Measurements from ENCODE around the gene CCDC196. TPM values are rescaled to one million over a fixed set of nuclear protein-coding genes. Genes with fewer than 3 reads are reported as not detected.
"Not testable (repeated sequence)": the region's sequence is repeated elsewhere in the genome, so short reads cannot be mapped to it uniquely, and the experiment has no call there.

CCDC196 gene
- total RNA-seq, 1 donor from 2014 or later, result not detected

DNA sequence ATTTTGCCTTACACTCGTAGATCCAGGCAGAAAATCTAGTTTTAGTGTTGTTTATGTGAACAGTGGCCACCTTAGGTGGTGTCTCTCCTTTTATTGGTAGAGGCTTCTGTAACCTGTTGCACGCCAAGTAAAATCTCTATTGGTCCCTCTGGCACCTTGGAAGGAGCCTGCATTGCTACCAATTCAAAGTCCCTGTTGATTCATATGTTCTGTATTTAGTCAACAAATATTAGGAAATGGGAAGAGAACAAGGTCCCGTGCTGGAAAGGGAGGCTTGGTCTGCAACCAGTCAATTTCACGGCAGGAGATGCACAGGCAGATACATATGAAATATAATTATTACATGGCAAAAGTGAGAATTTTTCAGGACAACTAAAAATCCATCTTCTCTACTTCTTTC, 15.4 kb downstream of the CCDC196 start:
- Mint-ChIP-seq H3K27ac (no peak overlapping the region), H3K36me3 (ENCODE audit: low read depth) (no peaks in the 10 kb centered on the region), H3K9me3 (no peaks in the 10 kb centered on the region), H3K27me3 (ENCODE audit: insufficient read depth) (peaks cover 10% of the 10 kb centered on the region), H3K4me3 (no peak overlapping the region), H3K4me1 (ENCODE audit: low read depth) (peaks cover 5% of the 10 kb centered on the region)
- DNase-seq (ENCODE audit: low spot score), result no peak
- intact Hi-C loops (cut with micrococcal nuclease), result loop anchor here (10.0 kb wide), 1 partner anchor 493 kb away; no protein-coding TSS in a partner anchor

DNA sequence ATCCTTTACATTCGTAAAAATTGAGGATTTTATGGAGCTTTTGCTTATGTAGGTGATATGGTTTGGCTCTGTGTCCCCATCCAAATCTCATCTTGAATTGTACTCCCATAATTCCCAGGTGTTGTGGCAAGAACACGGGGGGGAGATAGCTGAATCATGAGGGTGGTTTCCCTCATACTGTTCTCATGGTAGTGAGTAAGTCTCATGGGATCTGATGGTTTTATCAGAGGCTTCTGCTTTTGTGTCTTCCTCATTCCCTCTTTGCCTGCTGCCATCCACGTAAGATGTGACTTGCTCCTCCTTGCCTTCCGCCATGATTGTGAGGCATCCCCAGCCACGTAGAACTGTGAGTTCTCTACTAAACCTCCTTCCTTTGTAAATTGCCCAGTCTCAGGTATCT, 16.7 kb downstream of the CCDC196 start:
- intact Hi-C loops (cut with micrococcal nuclease), result loop anchor here (10.0 kb wide), 1 partner anchor 492 kb away; no protein-coding TSS in a partner anchor
- H3K9me3 Mint-ChIP-seq; H3K27ac Mint-ChIP-seq; H3K27me3 Mint-ChIP-seq (ENCODE audit: insufficient read depth); H3K36me3 Mint-ChIP-seq (ENCODE audit: low read depth); H3K4me3 Mint-ChIP-seq; DNase-seq (ENCODE audit: low spot score); H3K4me1 Mint-ChIP-seq (ENCODE audit: low read depth): not testable (repeated sequence)

DNA sequence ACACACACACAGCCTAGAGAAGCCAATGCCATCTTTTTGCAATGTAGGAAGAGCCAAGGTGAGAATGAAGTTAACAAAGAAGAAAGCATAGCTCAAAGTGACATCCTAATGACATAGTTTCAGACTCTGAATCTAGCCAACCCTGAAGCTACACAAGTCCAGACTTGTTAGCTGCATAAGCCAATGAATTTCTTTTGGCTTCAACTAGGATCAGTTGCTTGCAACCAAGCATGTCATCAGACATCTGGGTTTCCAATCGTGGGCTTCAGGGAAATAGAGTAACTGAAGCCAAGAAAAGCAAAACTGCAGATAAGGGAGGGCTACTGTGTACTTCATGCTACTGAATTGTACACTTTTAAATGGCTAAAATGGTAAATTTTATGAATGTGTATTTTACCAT, 17.4 kb downstream of the CCDC196 start:
- Mint-ChIP-seq H3K36me3 (ENCODE audit: low read depth) (no peaks in the 10 kb centered on the region), H3K9me3 (no peaks in the 10 kb centered on the region), H3K27ac (no peak overlapping the region), H3K4me1 (ENCODE audit: low read depth) (peaks cover 8% of the 10 kb centered on the region), H3K4me3 (no peak overlapping the region), H3K27me3 (ENCODE audit: insufficient read depth) (peaks cover 5% of the 10 kb centered on the region)
- no peak for DNase-seq (ENCODE audit: low spot score)
- intact Hi-C loops (cut with micrococcal nuclease), result loop anchor here (10.0 kb wide), 1 partner anchor 491 kb away; no protein-coding TSS in a partner anchor

DNA sequence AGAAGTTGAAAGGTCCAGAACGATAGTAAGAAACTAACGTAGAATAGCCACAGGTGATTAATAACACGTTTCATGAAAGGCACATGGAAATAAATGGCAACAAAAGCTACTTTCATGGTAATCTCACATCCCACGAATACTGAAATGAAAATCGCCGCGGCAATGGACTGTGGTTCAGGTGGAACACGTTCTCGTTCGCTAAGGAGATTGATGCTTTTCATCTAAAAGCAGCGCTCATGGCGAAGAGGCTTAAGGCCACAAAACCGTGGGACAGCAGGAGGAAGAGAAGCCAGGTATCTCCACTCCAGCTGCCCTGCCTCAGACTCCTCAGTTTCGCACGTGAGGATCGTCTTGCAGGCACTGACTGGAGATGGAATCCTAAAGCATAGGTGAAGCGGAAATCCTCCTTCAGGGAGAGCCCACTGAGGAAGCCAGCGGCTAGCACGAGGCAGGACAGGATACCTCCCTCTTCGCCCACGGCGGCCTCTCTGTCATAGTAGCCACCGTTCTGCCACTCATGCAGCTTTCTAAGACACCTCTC, 21.1 kb downstream of the CCDC196 start:
- peak overlapping the region; percentile 96 for H3K27ac Mint-ChIP-seq
- H3K27me3 Mint-ChIP-seq (ENCODE audit: insufficient read depth), result peaks cover 19% of the 10 kb centered on the region
- no peak for DNase-seq (ENCODE audit: low spot score)
- peaks cover 34% of the 10 kb centered on the region for H3K4me1 Mint-ChIP-seq (ENCODE audit: low read depth)
- intact Hi-C loops (cut with micrococcal nuclease), result loop anchor here (5.0 to 10.0 kb wide), 6 partner anchors 100 to 2000 kb away; partner anchors contain the start of genes MAX, RAD51B and ZFYVE26
- H3K4me3 Mint-ChIP-seq, result peak overlapping the region; percentile 93
- H3K36me3 Mint-ChIP-seq (ENCODE audit: low read depth), result peaks cover 5% of the 10 kb centered on the region
- no peaks in the 10 kb centered on the region for H3K9me3 Mint-ChIP-seq

DNA sequence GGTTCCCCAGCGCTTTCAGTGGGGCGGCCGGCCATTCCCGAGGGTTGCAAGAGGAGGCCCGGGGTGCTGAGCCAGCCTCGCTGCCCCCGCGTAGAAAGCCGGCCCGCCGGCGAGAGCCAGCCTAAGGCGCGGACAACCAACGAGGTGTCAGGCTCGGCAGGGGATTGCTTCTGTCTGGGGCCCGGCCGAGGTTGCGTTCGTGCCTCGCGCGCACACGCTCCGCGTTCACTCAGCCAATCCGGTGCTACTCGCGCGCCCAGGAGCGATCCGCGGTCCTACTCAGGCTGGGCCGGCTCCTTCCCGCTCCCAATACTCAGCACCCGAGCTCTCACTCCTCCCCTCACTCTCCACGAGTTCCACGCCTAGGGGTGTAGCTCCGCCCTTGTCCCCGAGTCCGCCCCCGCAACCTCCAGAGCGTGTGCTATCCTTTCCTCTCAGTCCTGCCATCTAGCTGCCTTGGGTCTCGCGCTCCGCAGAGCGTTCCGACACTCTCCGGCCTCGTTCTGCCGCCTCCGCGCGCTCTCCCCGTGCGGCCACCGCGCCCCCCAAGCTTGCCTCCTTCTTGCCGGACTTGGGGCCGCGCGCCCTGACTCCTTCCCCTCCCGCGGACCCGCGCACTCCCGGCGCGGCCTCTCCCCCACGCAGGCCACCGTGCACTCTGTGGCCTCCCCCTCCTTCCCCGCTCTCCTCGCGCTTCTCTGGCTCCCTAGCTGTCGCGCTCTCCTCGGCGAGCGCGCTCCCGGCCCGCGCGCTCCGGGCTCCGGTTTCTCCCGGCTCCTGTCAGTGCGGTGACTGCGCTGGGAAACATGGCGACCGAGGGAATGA, 21.8 kb downstream of the CCDC196 start, which contains the start of gene GPHN:
TSS of gene GPHN (plus strand) at position 426 of the 825 bp plus-strand sequence.
- peaks cover 22% of the 10 kb centered on the region for H3K27me3 Mint-ChIP-seq (ENCODE audit: insufficient read depth)
- peaks cover 36% of the 10 kb centered on the region for H3K4me1 Mint-ChIP-seq (ENCODE audit: low read depth)
- intact Hi-C loops (cut with micrococcal nuclease), result loop anchor here (1.0 to 10.0 kb wide), 11 partner anchors 13 to 2001 kb away; partner anchors contain the start of genes EIF2S1, MAX, PALS1 and RAD51B
- DNase-seq (ENCODE audit: low spot score), result peak; percentile 90
- no peaks in the 10 kb centered on the region for H3K9me3 Mint-ChIP-seq
- peak within 1 kb of the TSS; percentile 93 for H3K4me3 Mint-ChIP-seq
- peak within 1 kb of the TSS; percentile 96 for H3K27ac Mint-ChIP-seq
- peaks cover 5% of the 10 kb centered on the region for H3K36me3 Mint-ChIP-seq (ENCODE audit: low read depth)

DNA sequence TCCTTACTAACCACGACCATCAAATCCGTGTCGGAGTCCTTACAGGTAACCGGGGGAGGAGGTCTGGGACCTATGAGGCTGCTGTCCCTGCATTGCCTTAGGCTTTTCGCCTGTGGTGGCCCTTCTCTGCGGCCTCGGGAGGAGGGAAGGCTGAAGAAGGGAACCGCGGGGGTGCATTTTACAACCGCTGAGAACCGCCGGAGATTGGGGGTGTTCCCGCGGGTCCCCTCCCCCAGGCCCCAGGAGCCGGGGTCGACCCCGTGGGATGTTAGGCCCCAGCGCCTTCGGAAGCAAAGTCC, 22.3 kb downstream of the CCDC196 start:
- Mint-ChIP-seq H3K27ac (peak overlapping the region; percentile 96), H3K4me1 (ENCODE audit: low read depth) (peaks cover 41% of the 10 kb centered on the region), H3K9me3 (no peaks in the 10 kb centered on the region), H3K4me3 (peak overlapping the region; percentile 93), H3K27me3 (ENCODE audit: insufficient read depth) (peaks cover 24% of the 10 kb centered on the region), H3K36me3 (ENCODE audit: low read depth) (peaks cover 5% of the 10 kb centered on the region)
- no peak for DNase-seq (ENCODE audit: low spot score)
- intact Hi-C loops (cut with micrococcal nuclease), result loop anchor here (1.0 to 10.0 kb wide), 11 partner anchors 13 to 2001 kb away; partner anchors contain the start of genes EIF2S1, MAX, PALS1 and RAD51B

DNA sequence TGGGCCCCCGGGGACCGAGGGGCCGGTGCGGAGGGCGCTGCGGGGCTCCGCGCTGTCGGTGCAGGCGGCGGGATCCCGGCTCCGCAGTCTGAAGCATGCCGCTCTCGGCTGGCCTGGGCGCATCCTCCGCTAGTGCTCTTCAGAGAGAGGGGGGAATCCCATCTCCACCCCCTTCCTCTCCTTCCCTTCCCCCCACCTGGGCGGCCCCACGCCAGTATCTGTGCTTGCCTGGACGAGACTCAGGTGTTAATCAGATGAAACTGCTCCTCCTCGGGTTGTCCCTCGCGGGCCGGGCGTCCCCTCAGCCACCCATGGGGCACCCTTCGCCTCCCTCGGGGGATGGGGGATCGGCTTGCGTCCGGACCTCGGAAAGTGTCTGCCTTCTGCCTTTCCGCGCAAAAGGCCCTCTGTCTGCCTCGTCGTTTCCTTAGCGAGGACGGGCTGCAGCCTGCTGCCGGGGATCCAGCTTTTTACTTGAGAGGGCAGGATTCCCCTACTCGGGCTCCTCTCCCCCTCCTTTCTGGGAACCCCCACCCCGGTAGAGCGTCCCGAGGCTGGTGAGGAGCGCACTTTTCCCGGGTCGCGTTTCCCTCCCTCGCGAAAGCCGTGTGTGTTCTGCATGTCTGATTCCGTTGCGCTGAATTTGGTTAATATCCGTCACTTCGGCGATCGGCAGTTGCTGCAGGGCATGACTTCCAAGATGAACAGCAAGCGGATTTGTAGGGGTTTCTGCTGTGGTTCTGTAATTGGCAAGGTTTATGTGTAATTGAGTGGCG, 22.9 kb downstream of the CCDC196 start:
- H3K27ac Mint-ChIP-seq, result peak overlapping the region; percentile 82
- intact Hi-C loops (cut with micrococcal nuclease), result loop anchor here (1.0 to 10.0 kb wide), 11 partner anchors 14 to 2002 kb away; partner anchors contain the start of genes EIF2S1, MAX, PALS1 and RAD51B
- H3K4me3 Mint-ChIP-seq, result peak overlapping the region; percentile 93
- peak; percentile 41 for DNase-seq (ENCODE audit: low spot score)
- H3K36me3 Mint-ChIP-seq (ENCODE audit: low read depth), result peaks cover 5% of the 10 kb centered on the region
- H3K9me3 Mint-ChIP-seq, result no peaks in the 10 kb centered on the region
- peaks cover 24% of the 10 kb centered on the region for H3K27me3 Mint-ChIP-seq (ENCODE audit: insufficient read depth)
- H3K4me1 Mint-ChIP-seq (ENCODE audit: low read depth), result peaks cover 42% of the 10 kb centered on the region

DNA sequence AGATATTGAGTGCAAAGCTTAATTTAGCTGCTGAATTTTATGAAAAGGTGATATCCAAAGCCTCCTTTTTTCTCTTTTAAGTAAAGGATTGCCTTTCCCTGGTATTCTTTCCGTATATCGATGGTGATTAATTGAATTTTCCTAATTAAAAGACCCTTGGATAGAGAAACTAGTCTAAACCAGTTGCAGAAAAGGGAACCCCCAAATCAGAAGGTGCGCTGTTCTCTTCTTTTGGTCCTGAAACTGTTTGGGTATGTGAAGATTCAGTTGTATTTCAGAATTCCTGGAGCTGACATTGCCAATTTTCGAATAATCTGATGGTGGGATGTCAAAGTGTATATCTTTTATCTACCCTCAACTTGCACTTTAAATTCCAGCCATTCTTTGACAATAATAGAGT, 23.7 kb downstream of the CCDC196 start:
- Mint-ChIP-seq H3K9me3 (no peaks in the 10 kb centered on the region), H3K27me3 (ENCODE audit: insufficient read depth) (peaks cover 24% of the 10 kb centered on the region), H3K27ac (no peak overlapping the region), H3K4me1 (ENCODE audit: low read depth) (peaks cover 42% of the 10 kb centered on the region), H3K4me3 (peak overlapping the region; percentile 93), H3K36me3 (ENCODE audit: low read depth) (peaks cover 5% of the 10 kb centered on the region)
- no peak for DNase-seq (ENCODE audit: low spot score)
- intact Hi-C loops (cut with micrococcal nuclease), result loop anchor here (2.0 to 10.0 kb wide), 8 partner anchors 42 to 2003 kb away; partner anchors contain the start of genes MAX, RAD51B, RDH11 and ZFYVE26

DNA sequence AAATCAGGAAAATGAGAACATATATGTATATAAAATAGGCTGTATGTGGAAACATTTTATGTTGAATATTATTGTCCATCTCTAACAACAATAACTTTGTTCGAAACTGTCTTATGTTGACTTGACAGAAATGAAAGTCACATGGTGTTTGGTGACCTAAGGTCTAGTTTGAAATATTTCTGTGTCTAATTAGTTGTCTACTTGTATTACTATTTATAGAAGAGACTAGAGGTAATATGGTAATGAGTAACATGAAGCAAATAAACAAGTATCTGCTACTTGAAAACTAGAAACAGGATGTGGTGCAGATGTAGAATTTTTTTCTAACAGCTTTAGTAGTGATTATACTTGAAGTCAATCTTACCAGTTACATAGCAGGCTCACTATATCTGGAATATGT, 25.7 kb downstream of the CCDC196 start:
- no peak overlapping the region for H3K27ac Mint-ChIP-seq
- peaks cover 40% of the 10 kb centered on the region for H3K4me1 Mint-ChIP-seq (ENCODE audit: low read depth)
- no peaks in the 10 kb centered on the region for H3K9me3 Mint-ChIP-seq
- H3K36me3 Mint-ChIP-seq (ENCODE audit: low read depth), result peaks cover 5% of the 10 kb centered on the region
- H3K27me3 Mint-ChIP-seq (ENCODE audit: insufficient read depth), result peaks cover 24% of the 10 kb centered on the region
- no peak for DNase-seq (ENCODE audit: low spot score)
- no peak overlapping the region for H3K4me3 Mint-ChIP-seq
- intact Hi-C loops (cut with micrococcal nuclease), result loop anchor here (5.0 kb wide), 1 partner anchor 40 kb away; no protein-coding TSS in a partner anchor

DNA sequence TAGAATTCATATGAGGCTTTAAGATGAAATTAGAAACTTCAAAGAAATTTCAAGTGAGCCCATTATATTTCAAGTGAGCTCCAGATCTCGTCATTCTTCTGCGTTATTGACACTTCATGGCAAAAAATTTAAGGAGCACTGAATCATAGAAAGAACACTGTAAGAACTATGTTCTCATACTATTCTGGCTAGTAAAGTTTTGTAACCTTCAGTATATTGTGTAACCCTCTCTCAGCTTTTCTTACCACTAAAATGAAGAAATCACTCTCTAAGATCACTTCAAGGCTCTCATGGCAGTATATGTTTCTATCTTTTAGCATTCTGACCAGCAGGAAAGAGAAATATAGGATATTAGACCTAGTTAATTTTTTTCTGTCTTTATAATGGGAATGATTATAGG, 28.0 kb downstream of the CCDC196 start:
- DNase-seq (ENCODE audit: low spot score), result no peak
- Mint-ChIP-seq H3K9me3 (peaks cover 5% of the 10 kb centered on the region), H3K4me3 (no peak overlapping the region), H3K27me3 (ENCODE audit: insufficient read depth) (peaks cover 22% of the 10 kb centered on the region), H3K36me3 (ENCODE audit: low read depth) (peaks cover 5% of the 10 kb centered on the region), H3K4me1 (ENCODE audit: low read depth) (peaks cover 32% of the 10 kb centered on the region), H3K27ac (no peak overlapping the region)
- intact Hi-C loops (cut with micrococcal nuclease), result loop anchor here (5.0 kb wide), 1 partner anchor 38 kb away; no protein-coding TSS in a partner anchor

DNA sequence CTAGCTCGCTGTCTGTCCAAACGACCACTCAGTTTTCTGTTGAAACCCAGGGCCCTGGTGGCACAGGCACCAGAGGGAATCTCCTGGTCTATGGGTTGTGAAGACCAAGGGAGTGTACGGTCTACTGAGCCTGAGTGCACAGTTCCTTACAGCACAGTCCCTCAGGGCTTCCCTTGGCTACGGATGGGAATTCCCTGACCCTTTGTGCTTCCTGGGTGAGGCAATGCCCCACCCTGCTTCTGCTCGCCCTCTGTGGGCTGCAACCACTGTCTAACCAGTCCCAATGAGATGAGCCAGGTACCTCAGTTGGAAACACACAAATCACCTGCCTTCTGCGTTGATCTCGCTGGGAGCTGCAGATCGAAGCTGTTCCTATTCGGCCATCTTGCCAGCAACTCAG, 44.4 kb downstream of the CCDC196 start:
- DNase-seq (ENCODE audit: low spot score), result no peak
- no peak overlapping the region for H3K4me3 Mint-ChIP-seq
- intact Hi-C loops (cut with micrococcal nuclease), result no loop called here
- H3K27ac Mint-ChIP-seq, result no peak overlapping the region
- H3K4me1 Mint-ChIP-seq (ENCODE audit: low read depth), result no peaks in the 10 kb centered on the region
- no peaks in the 10 kb centered on the region for H3K27me3 Mint-ChIP-seq (ENCODE audit: insufficient read depth)
- H3K36me3 Mint-ChIP-seq (ENCODE audit: low read depth), result no peaks in the 10 kb centered on the region
- H3K9me3 Mint-ChIP-seq, result no peaks in the 10 kb centered on the region

DNA sequence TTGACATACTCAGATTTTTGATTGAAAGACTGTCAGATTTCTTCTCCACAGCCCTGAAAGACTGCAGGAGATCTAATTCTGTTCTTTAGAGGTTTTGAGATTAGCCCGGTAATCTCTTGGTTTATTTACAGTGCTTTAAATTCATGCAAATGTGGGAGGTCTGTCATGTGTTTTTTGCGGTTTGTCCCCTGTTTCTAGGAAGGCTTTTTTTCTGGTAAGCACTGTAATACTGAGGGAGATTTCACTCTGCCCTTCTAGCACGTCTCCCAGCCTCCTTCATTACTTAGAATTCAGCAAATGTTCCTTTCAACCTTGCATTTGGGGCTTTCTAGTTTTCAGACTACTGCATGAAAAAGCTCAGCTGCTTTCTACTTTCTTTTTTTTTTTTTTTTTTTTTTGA, 52.9 kb downstream of the CCDC196 start:
- Mint-ChIP-seq H3K27me3 (ENCODE audit: insufficient read depth) (peaks cover 4% of the 10 kb centered on the region), H3K4me1 (ENCODE audit: low read depth) (peaks cover 13% of the 10 kb centered on the region), H3K27ac (no peak overlapping the region), H3K9me3 (no peaks in the 10 kb centered on the region), H3K36me3 (ENCODE audit: low read depth) (no peaks in the 10 kb centered on the region), H3K4me3 (no peak overlapping the region)
- intact Hi-C loops (cut with micrococcal nuclease), result no loop called here
- DNase-seq (ENCODE audit: low spot score), result no peak

Measured in activated T-helper 1 cell treated with anti-CD3 and anti-CD28 coated beads, Interleukin-12 subunit alpha, Interleukin-12 subunit beta, Interleukin-2, Interleukin-4 antibody, amounts not matched to agents 30 ng/mL and 10 ng/mL and 1 ng/mL, durations not matched to agents 14 hours and 24 hours and 36 hours (primary cell).